IMR-90 (cell line): Measurements from ENCODE around the gene ZCCHC17. TPM values are rescaled to one million over a fixed set of nuclear protein-coding genes. Genes with fewer than 3 reads are reported as not detected.

Experiments
- ATAC-seq: fragments of 200-7000 bp; cut with Tn5 transposase; 2 replicates; pipeline ENCODE4 v1.9.1; 2020; ENCODE audit warnings: low read depth, mild to moderate bottlenecking, moderate library complexity
- BruUV-seq: library from RNA; stranded (reverse); fragments of 400-500 nt; replicated peaks from 2 replicates; lab custom pipeline; 2021; lab: Mats Ljungman, UMichigan
- CTCF ChIA-PET: fragments of 300-600 bp; formaldehyde crosslinking; extraction: SDS; loops from one replicate; lab custom pipeline; 2021; ENCODE audit warnings: antibody characterized with exemption; lab: Yijun Ruan, JAX
- POLR2A ChIA-PET: fragments of 300-600 bp; sonication (Branson Sonifier 250); formaldehyde crosslinking; loops from one replicate; lab custom pipeline; 2022; ENCODE audit warnings: antibody characterized with exemption; ENCODE audit not compliant: unreplicated experiment; lab: Charles Lee
- DNase-seq: peaks from one replicate; pipeline ENCODE4 v3.0.0; 2013
- H2AFZ ChIP-seq: replicated peaks from 2 replicates; pipeline ENCODE3; 2013; ENCODE audit warnings: low read length, mild to moderate bottlenecking; ENCODE audit not compliant: poor library complexity
- H2AK5ac ChIP-seq: 2 replicates; pipeline ENCODE4 v1.6.1; 2013; ENCODE audit warnings: low read depth, low read length, inconsistent platforms
- H2AK9ac ChIP-seq: replicated peaks from 2 replicates; pipeline ENCODE3; 2013; ENCODE audit warnings: mild to moderate bottlenecking, low read depth, low read length, moderate library complexity; ENCODE audit not compliant: poor library complexity
- H2BK120ac ChIP-seq: 2 replicates; pipeline ENCODE4 v1.6.1; 2013; ENCODE audit warnings: low read depth, low read length, inconsistent platforms
- H2BK15ac ChIP-seq: 3 replicates; pipeline ENCODE4 v1.6.1; 2013; ENCODE audit warnings: low read depth, low read length, inconsistent platforms
- H2BK20ac ChIP-seq: 2 replicates; pipeline ENCODE4 v1.6.1; 2013; ENCODE audit warnings: low read depth, mild to moderate bottlenecking, inconsistent platforms, low read length, moderate library complexity
- H2BK5ac ChIP-seq: 2 replicates; pipeline ENCODE4 v1.6.1; 2013; ENCODE audit warnings: mild to moderate bottlenecking, low read depth, low read length, inconsistent platforms; ENCODE audit not compliant: poor library complexity, severe bottlenecking
- H3K14ac ChIP-seq: replicated peaks from 2 replicates; pipeline ENCODE4 v1.6.1; 2013; ENCODE audit warnings: low read depth, low read length, inconsistent platforms
- H3K18ac ChIP-seq: 2 replicates; pipeline ENCODE4 v1.6.1; 2013; ENCODE audit warnings: low read depth, low read length, control low read depth
- H3K23ac ChIP-seq: 2 replicates; pipeline ENCODE4 v1.6.1; 2013; ENCODE audit warnings: low read depth, low read length, inconsistent platforms
- H3K27ac ChIP-seq: 2 replicates; pipeline ENCODE4 v1.5.1; 2013; ENCODE audit warnings: mild to moderate bottlenecking, control low read depth, low read length; ENCODE audit not compliant: insufficient read depth
- H3K27me3 ChIP-seq: 2 replicates; pipeline ENCODE4 v1.6.1; 2013; ENCODE audit warnings: low read length; ENCODE audit not compliant: control insufficient read depth, insufficient read depth
- H3K36me3 ChIP-seq: 2 replicates; pipeline ENCODE4 v1.6.1; 2013; ENCODE audit warnings: low read length, mixed read lengths; ENCODE audit not compliant: control insufficient read depth, insufficient read depth
- H3K4ac ChIP-seq: 2 replicates; pipeline ENCODE4 v1.6.1; 2013; ENCODE audit warnings: low read depth, low read length, inconsistent platforms
- H3K4me1 ChIP-seq: 2 replicates; pipeline ENCODE4 v1.6.1; 2013; ENCODE audit warnings: low read length, mixed read lengths; ENCODE audit not compliant: control insufficient read depth, insufficient read depth
- H3K4me2 ChIP-seq: 2 replicates; pipeline ENCODE4 v1.6.1; 2013; ENCODE audit warnings: low read depth, mild to moderate bottlenecking, control low read depth, low read length, moderate library complexity
- H3K4me3 ChIP-seq: 2 replicates; pipeline ENCODE4 v1.5.1; 2013; ENCODE audit warnings: low read depth, mild to moderate bottlenecking, control low read depth, low read length, moderate library complexity; ENCODE audit not compliant: insufficient read depth
- H3K56ac ChIP-seq: 2 replicates; pipeline ENCODE4 v1.6.1; 2013; ENCODE audit warnings: low read length, inconsistent platforms; ENCODE audit not compliant: insufficient read depth; ENCODE audit errors: extremely low read depth
- H3K79me1 ChIP-seq, 2 experiments: 2 replicates each; pipeline ENCODE4 v1.6.1; 2013; ENCODE audit warnings: low read length in 2 of 2, inconsistent platforms in 1 of 2, low read depth in 1 of 2
- H3K9ac ChIP-seq: 2 replicates; pipeline ENCODE4 v1.6.1; 2013; ENCODE audit warnings: low read depth, low read length, control low read depth
- H3K9me1 ChIP-seq: 2 replicates; pipeline ENCODE4 v1.6.1; 2013; ENCODE audit warnings: low read length, inconsistent platforms; ENCODE audit not compliant: insufficient read depth
- H3K9me3 ChIP-seq: 2 replicates; pipeline ENCODE4 v1.6.1; 2013; ENCODE audit warnings: low read length; ENCODE audit not compliant: control insufficient read depth, insufficient read depth
- H4K20me1 ChIP-seq: 2 replicates; pipeline ENCODE4 v1.6.1; 2013; ENCODE audit warnings: low read length, inconsistent platforms; ENCODE audit not compliant: insufficient read depth
- H4K5ac ChIP-seq: 2 replicates; pipeline ENCODE4 v1.6.1; 2013; ENCODE audit warnings: mild to moderate bottlenecking, low read depth, low read length, control low read depth
- H4K8ac ChIP-seq, 2 experiments: 2 replicates each; pipeline ENCODE4 v1.6.1; 2013; ENCODE audit warnings: low read depth in 2 of 2, low read length in 2 of 2, control low read depth in 1 of 2, inconsistent platforms in 1 of 2
- H4K91ac ChIP-seq: 2 replicates; pipeline ENCODE4 v1.6.1; 2013; ENCODE audit warnings: low read depth, low read length, inconsistent platforms; ENCODE audit not compliant: insufficient read depth
- CHD1 ChIP-seq: IDR thresholded peaks from 2 replicates; pipeline ENCODE4 v1.6.1; 2012; ENCODE audit warnings: low read depth, low read length, improper control_type of control experiment
- CTCF ChIP-seq: conservative IDR thresholded peaks from 2 replicates; pipeline ENCODE4 v1.5.1; 2012; ENCODE audit warnings: mild to moderate bottlenecking, low read depth, low read length, improper control_type of control experiment
- FOS ChIP-seq: fragments of 150-350 bp; IDR thresholded peaks from 2 replicates; pipeline ENCODE4 v1.6.1; 2016; ENCODE audit warnings: low read depth, low read length
- MAFK ChIP-seq: IDR thresholded peaks from 2 replicates; pipeline ENCODE4 v1.6.1; 2012; ENCODE audit warnings: low read depth, low read length, improper control_type of control experiment
- MAZ ChIP-seq: IDR thresholded peaks from 2 replicates; pipeline ENCODE4 v1.6.1; 2012; ENCODE audit warnings: low read depth, mild to moderate bottlenecking, low read length, improper control_type of control experiment, moderate library complexity, borderline replicate concordance
- MXI1 ChIP-seq: IDR thresholded peaks from 2 replicates; pipeline ENCODE4 v1.6.1; 2012; ENCODE audit warnings: low read depth, mild to moderate bottlenecking, low read length, moderate library complexity, borderline replicate concordance
- NFE2L2 ChIP-seq: fragments of 150-350 bp; IDR thresholded peaks from 2 replicates; pipeline ENCODE4 v1.6.1; 2016; ENCODE audit warnings: low read depth, mild to moderate bottlenecking, low read length
- RAD21 ChIP-seq: IDR thresholded peaks from 2 replicates; pipeline ENCODE4 v1.6.1; 2012; ENCODE audit warnings: low read length, improper control_type of control experiment
- RCOR1 ChIP-seq: IDR thresholded peaks from 2 replicates; pipeline ENCODE4 v1.6.1; 2012; ENCODE audit warnings: mild to moderate bottlenecking, low read length, improper control_type of control experiment; ENCODE audit not compliant: insufficient replicate concordance
- SMC3 ChIP-seq: fragments of 150-350 bp; IDR thresholded peaks from 2 replicates; pipeline ENCODE4 v1.6.1; 2016; ENCODE audit warnings: low read depth, mild to moderate bottlenecking, antibody characterized with exemption, low read length, moderate library complexity
- USF2 ChIP-seq: fragments of 150-350 bp; IDR thresholded peaks from 2 replicates; pipeline ENCODE4 v1.6.1; 2017; ENCODE audit warnings: mild to moderate bottlenecking, antibody characterized with exemption, low read length, low read depth
- WGBS, 2 experiments: methylation state at CpG; one replicate each; pipeline versions ENCODE4 v1.1.5 to v1.1.7; 2013; ENCODE audit warnings: missing lambda C conversion rate in 2 of 2; ENCODE audit not compliant: insufficient read length in 1 of 2; ENCODE audit errors: extremely low coverage in 2 of 2; 5-methylcytosine and 5-hydroxymethylcytosine counted together
- dilution Hi-C: fragments of 300-500 bp; cut with HindIII; formaldehyde crosslinking; loops from one replicate; pipeline ENCODE4 v1.14.3; 2018; ENCODE audit warnings: low sequenced_read_pairs; ENCODE audit not compliant: unreplicated experiment
- in situ Hi-C: fragments of 300-500 bp; cut with MboI; formaldehyde crosslinking; loops from 3 replicates; pipeline ENCODE4 v1.14.3; 2019; ENCODE audit warnings: low sequenced_read_pairs, inconsistent platforms, mixed read lengths
- intact Hi-C: fragments of 100-400 bp; cut with micrococcal nuclease; formaldehyde crosslinking; loops from 2 replicates; pipeline ENCODE4 v1.10.0; 2022
- polyA plus RNA-seq, 3 experiments: library from polyadenylated mRNA; depleted of rRNA; stranded (reverse); fragments of >200 nt; gene quantifications; 2 replicates each; pipeline ENCODE4 v1.2.3, GENCODE V29; 2012; ENCODE audit warnings: low replicate concordance in 1 of 3
- total RNA-seq: library from RNA; depleted of rRNA; stranded (reverse); fragments of >200 nt; gene quantifications from 2 replicates; pipeline ENCODE4 v1.2.3, GENCODE V29; 2012

The ZCCHC17 gene
- total and polyA plus RNA-seq, 2 of the 4 experiments (the other 2 are of a cell fraction), result 48.4 to 48.9 TPM

DNA sequence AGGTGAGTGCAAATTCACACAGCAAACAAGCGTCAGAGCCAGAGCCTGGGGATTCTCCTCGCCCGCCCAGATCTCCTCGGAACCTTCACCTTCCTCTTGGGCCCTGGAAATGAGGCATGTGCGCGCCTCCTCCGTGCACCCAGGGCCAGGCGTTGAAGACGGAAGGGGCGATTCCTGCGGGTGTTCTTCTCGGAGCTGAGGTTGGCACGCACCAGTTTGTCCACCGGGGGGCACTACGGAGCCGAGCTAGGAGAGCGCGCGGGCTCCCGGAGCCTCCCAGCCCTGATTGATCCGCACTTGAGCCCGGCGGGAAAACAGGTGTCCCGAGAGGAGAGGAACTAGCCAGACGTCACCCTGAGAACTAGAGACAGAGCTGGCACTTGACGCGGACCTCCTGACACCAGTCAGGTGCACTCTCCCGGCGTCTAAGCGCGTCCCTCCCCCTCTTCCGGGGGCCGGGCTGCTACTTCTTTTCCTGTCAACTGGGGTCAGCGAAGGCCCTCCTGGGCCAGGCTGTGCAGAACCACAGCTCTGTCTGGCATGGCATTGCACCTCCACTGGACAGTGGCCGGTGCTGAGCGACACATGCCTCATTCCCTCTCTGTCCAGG lies 97.9 kb downstream of the ZCCHC17 start:
- peak overlapping the region; percentile 48; the same call in 1 of the 2 replicates for H3K23ac ChIP-seq
- peaks cover 10% of the 10 kb centered on the region for H3K9me1 ChIP-seq
- peak overlapping the region; percentile 61; the same call in 1 of the 2 replicates for H2BK120ac ChIP-seq
- H3K14ac ChIP-seq, result no peak overlapping the region
- peaks cover 0 to 2% of the 10 kb centered on the region in 2 experiments; a peak in 1 of 4 replicates for H3K79me1 ChIP-seq
- peak overlapping the region in 1 of 2 experiments; percentile 47; a peak in 1 of 4 replicates for H4K8ac ChIP-seq
- peak overlapping the region; percentile 95 for H2AFZ ChIP-seq
- TF ChIP-seq FOS, result peak; percentile 36; the same call in 1 of the 2 replicates
- peak; percentile 94 for TF ChIP-seq RCOR1
- peak; percentile 87 for TF ChIP-seq RAD21
- no peak for TF ChIP-seq CHD1
- TF ChIP-seq MAFK, result no peak
- TF ChIP-seq CTCF, result peak; percentile 96
- peak; percentile 78; the same call in 1 of the 2 replicates for TF ChIP-seq MAZ
- no peak for TF ChIP-seq NFE2L2
- TF ChIP-seq MXI1, result no peak
- TF ChIP-seq USF2, result 0 out of 2 replicates have a peak, but pooled peaks have one; percentile 10
- TF ChIP-seq SMC3, result peak; percentile 94
- H3K4me1 ChIP-seq, result peaks cover 14% of the 10 kb centered on the region
- no peaks in the 10 kb centered on the region for H4K20me1 ChIP-seq
- no peaks in the 10 kb centered on the region for H3K36me3 ChIP-seq
- no peak overlapping the region for H4K91ac ChIP-seq
- intact Hi-C loops (loop anchor here (1.0 kb wide), 2 partner anchors 28 to 155 kb away; no protein-coding TSS in a partner anchor), dilution Hi-C loops (no loop called here), in situ Hi-C loops (no loop called here)
- H3K56ac ChIP-seq, result no peak overlapping the region
- peaks cover under 1% of the 10 kb centered on the region; the same call in 1 of the 2 replicates for H3K27me3 ChIP-seq
- ChIA-PET POLR2A (no interaction called here), CTCF (interaction anchor here (0.6 to 5.5 kb wide), 12 partner anchors 11 to 209 kb away, joined by 3 to 61 read pairs (median 4); partner anchors contain the start of genes FABP3, SERINC2, SNRNP40 and ZCCHC17)
- H3K18ac ChIP-seq, result no peak overlapping the region; the same call in 1 of the 2 replicates
- no peak overlapping the region for H4K5ac ChIP-seq
- H2AK5ac ChIP-seq, result no peak overlapping the region
- H2AK9ac ChIP-seq, result peak overlapping the region; percentile 77
- H3K4ac ChIP-seq, result peak overlapping the region; percentile 59
- peak; percentile 75 for DNase-seq
- peak overlapping the region; percentile 70 for H3K4me2 ChIP-seq
- H3K9me3 ChIP-seq, result no peaks in the 10 kb centered on the region
- BruUV-seq, result no TSS peak
- no peak overlapping the region; the same call in 2 of the 3 replicates for H2BK15ac ChIP-seq
- H2BK20ac ChIP-seq, result no peak overlapping the region
- H3K4me3 ChIP-seq, result no peak overlapping the region
- 6% methylated on average over 14 of the region's 36 CpGs; no CpG with 5 or more reads in 1 of the 2 experiments for WGBS, 2 experiments
- peak; percentile 92 for ATAC-seq
- no peak overlapping the region for H2BK5ac ChIP-seq
- no peak overlapping the region for H3K27ac ChIP-seq
- no peak overlapping the region for H3K9ac ChIP-seq
